HG03139 (cell line): ENCODE results near the gene LPAR6.

Experiments
- ATAC-seq: cut with Tn5 transposase; IDR thresholded peaks from one replicate; pipeline ENCODE4 v1.9.1; 2021; ENCODE audit not compliant: unreplicated experiment

The LPAR6 gene

GRCh38 chr13:48415516-48415915, 2.6 kb upstream of the LPAR6 start:
- ATAC-seq: no peak

DNA sequence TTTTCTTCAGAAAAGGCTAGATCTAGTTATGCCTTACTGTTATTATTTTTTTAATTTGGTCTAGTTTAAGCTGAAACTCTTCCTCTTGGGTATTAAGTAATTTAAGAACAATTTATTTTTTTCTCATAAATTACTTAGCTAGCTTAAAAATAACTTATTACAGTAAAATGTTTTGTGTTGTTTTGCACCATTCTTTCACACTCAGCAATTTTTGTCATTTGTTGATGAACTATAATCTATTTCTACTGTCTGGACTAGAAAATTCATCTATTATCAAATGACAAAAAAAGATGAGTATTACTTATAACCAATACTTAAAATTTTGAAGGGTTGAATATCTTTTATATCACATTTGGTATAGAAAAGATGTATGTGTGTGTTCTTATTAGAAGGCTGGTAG, 1.6 kb upstream of the LPAR6 start:
- ATAC-seq: no peak

DNA sequence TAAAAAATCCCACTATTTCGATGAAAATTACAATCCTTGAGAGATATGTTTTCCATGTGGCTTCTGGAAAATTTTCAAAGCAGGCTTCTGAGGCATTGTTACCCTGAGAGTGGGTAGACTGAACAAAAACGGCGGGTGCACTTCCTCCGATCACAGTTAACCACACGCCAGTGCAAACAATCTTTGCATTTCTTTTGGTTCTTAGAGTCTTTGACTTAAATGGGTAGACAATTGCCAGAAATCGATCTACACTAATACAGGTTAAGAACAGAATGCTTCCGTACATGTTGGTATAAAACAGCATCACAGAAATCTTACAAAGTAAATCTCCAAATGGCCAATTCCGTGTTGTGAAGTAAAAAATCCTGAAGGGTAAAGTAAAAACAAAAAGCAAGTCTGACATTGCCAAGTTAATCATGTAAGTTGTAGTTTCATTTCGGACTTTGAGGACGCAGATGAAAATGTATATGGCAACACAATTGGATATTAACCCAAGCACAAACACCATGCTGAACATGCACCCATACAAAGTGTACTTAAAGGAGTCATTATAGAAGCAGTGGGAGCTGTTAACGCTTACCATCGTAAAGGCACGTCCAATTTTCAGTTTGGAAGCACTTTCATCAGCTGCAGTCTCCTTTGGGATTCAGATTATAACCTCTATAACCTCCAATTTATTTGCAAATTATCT, 927 bp downstream of the LPAR6 start:
- no peak for ATAC-seq

DNA sequence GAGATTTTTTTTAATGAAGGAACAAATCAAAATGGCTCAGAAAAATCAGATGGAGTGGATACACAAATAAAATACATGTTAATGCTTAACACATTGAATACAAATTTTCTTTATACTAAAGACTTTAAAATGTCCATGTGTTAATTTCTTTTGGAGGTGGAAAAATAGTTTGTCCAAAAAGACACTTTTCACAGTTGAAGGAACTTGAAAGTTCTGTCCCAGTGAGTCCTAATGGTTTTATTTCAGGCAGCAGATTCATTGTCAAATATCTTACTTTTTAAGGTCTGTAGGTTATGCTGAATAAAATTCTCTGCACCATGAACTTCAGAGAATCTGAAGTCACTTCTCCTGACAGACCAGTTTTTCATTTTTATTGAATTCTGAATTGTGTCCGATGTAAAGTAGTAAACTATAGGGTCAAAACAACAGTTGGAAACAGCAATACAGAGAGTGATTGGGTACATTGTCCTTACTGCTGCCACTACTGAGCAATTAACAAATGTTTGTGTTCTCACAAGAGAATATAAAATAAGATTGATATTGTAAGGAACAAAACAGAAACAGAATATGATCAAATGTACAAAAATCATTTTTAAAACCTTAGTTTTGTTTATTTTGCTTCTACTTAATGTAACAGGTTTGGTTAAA, 1.6 kb downstream of the LPAR6 start:
- no peak for ATAC-seq

GRCh38 chr13:48410199-48410598, 2.7 kb downstream of the LPAR6 start:
- no peak for ATAC-seq

- ATAC-seq: no peak
Observed at GRCh38 chr13:48405875-48406274, 7.0 kb downstream of the LPAR6 start.

GRCh38 chr13:48404952-48405351, 8.0 kb downstream of the LPAR6 start:
- no peak for ATAC-seq

- ATAC-seq: no peak
Observed at GRCh38 chr13:48403913-48404312, 9.0 kb downstream of the LPAR6 start.

DNA sequence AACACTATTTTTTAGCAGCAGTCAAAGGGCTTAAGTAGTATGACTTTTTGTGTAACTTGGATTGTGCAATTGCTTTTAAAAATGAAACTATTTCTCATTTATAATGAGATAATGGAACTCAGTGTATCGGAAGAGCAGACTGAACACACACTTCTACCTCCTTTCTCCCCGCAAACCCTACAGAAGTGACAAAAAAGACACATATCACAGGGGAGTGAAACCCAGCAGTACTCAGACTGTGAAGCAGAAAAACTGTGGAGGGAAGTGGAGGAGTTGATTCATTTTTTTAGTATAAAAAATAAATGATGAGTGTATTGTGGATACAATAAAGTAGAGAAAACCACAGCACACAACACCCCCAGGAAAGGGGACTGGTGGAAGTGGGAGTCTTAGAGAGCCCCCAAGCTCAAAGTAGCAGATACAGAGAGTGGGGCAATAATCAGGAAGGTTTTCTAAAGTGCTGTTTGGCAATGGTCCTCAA, 9.7 kb downstream of the LPAR6 start:
- peak; percentile 51 for ATAC-seq

DNA sequence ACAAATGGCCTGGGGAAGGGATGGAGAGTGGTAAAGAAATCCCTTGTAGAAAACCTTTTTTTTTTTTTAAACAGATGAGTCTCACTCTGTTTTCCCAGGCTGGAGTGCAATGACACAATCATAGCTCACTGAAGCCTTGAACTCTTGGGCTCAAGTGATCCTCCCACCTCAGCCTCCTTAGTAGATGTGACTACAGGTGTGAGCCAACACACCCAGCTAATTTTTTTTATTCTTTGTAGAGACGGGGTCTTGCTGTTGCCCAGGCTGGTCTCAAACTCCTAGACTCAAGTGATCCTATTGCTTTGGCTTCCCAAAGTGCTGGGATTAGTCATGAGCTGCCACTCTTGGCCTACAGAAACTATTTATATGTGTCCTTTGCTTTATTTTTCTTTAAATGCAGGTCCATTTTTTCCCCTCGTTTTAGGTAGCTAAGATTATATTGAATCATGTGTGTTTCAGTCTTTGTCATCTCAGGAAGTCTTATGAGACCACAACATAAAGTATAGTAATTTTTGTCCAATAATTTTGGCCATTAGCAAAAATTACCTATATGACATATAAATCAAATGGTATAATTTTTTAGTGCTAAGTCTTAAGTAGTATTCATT, 10.5 kb downstream of the LPAR6 start:
- no peak for ATAC-seq

DNA sequence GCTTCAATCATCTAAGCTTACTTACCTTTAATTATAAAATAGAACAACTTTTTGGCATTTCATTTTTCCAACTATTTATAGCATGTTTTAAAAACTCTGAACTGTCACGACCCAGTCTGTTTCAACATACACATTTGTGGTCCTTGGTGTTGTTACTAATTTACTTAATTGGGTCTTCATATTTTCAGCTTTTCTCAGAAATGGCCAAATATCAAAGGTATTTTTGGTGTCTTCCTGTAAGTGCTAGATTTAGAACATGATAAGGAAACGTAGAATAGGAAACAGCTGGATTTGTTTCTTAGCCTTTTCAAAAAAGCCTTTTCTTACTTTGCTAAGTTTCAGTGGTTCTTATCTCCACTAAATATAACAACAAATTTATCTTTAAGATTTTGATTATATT, 11.4 kb downstream of the LPAR6 start:
- no peak for ATAC-seq

DNA sequence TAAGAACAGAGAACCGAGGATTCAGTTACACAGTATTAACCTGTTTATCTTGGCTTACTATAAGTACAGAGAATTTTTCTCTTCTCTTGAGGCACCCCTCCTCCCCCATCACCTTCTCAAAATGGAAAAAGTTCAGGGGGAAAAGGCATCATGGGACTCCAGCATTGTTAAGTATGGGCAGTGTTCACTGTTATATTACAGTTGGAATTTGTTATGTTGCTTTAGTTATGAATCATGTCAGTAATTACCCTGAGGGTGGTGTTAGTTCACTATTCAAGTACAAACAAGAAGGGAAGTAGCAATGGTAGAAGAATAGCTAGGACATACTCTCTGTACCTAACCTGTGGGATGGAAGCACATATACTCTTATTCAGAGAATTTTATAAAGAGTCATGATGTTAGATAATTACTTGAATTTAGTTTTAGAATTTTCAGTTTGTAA, 12.0 kb downstream of the LPAR6 start:
- peak; percentile 48 for ATAC-seq

DNA sequence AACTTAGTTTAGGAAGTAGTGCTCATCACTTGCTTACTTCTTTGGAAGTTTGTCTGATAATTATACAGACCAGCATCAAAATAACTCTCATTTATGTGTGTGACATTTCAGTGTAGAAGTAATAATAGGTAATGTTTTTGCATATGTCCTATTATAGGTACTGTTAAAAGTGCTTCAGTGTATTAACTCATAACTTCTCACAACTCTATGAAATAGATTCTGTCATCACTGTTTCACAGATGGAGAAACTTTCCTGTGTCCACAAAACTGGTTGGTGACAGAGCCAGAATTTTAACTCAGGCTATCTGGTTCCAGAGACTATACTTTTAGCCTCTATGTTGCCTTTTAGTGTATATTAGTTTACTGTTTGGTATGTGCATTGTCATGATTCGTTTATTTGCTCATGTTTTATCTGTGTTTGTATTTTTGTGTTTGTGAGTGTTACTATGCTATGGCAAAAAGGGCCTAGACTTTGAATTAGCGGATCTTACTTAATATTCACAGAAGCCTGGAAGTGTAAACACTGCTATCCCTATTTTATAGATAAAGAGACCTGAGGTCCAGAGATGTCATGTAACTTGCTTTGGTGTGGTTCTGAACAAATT, 12.7 kb downstream of the LPAR6 start:
- ATAC-seq: no peak

- no peak for ATAC-seq
Observed at GRCh38 chr13:48398450-48399095, 14.3 kb downstream of the LPAR6 start.

DNA sequence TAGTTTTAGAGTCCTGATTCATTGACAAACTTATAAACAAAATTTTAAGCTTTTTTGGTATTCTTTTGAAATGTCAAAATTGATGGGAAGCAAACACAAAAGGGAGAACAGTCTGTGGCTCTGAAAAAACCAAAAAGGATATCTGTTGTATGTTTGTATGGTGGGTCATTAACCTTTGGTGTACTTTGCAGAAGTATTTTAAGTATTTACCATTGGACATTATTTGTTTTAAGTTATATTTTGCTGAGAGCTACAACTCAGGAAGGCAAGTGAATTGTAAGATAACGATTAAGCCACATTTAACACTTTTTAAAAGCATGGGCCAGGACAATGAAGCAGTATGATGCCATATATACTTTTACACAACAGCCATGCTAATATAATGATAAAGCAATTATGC, 15.2 kb downstream of the LPAR6 start:
- no peak for ATAC-seq

DNA sequence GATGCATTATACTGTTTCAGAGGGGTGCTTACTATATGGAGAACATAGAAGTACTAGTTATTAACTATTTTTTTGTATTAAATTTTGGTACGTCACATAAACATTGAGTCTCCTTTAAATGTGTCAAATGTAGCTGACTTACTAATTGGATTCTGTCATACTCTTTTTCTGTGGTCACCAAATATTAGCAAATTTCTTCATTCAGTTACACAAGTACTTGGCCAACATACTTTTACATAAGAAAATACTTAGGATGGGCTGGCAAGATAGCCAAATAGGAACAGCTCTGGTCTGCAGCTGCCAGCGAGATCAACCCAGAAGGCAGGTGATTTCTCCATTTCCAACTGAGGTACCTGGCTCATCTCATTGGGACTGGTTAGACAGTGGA, 19.2 kb downstream of the LPAR6 start:
- no peak for ATAC-seq

GRCh38 chr13:48393030-48393697, 19.7 kb downstream of the LPAR6 start:
- no peak for ATAC-seq

DNA sequence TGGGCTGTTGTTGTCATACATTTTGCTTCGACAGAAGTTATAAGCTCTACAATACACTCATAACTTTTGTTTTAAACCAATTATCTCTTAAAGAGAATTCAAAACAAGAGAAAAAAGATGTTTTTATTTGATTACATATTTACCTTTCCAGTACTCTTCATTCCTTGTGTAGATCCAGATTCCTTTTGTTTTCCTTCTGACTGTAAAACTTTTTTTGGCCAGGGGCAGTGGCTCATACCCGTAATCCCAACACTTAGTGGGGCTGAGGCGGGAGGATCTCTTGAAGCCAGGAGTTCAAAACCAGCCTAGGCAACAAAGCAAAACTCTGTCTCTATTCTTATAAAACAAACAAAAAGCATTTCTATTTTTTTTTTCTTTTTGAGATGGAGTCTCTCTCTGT, 21.7 kb downstream of the LPAR6 start:
- ATAC-seq: no peak

- ATAC-seq: no peak
Observed at GRCh38 chr13:48386816-48387215, 26.1 kb downstream of the LPAR6 start.

GRCh38 chr13:48383384-48383783, 29.5 kb downstream of the LPAR6 start:
- no peak for ATAC-seq

DNA sequence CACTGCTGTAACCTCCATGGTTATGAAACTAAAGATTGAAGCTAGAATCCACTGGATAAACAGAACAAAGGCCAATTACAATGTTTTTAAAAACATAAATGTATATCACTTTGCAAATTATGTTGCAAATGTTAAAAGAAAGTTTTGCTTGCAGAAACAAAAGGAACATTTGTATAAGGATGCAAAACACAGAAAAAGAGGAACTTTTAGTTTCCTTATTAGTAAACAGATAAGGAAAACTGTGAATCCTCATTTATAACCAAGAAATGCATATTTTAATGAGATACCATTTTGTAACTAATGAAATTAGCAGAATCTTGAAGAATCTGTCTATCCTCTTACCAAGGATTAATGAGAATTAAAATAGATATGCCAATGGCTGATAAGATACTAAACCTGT, 32.3 kb downstream of the LPAR6 start:
- no peak for ATAC-seq
